Testis (tissue), 2 donors: ENCODE measurements around the gene RABGAP1L.

Source experiments
- POLR2A ChIP-seq: fragments of 450-650 bp; IDR thresholded peaks from one replicate; pipeline ENCODE4 v1.6.1; 2017; ENCODE audit warnings: antibody characterized with exemption, mild to moderate bottlenecking, moderate library complexity
- TF ChIP-seq, protein P1 (sequence below), 3 experiments: fragments of 450-650 bp in 2 of 3; fragments of 200-600 bp in 1 of 3; sonication (generic) in 1 of 3; IDR thresholded peaks; one replicate each; pipeline ENCODE4 v1.5.1; 2016 to 2019; ENCODE audit warnings: antibody characterized with exemption in 3 of 3, mild to moderate bottlenecking in 2 of 3, moderate library complexity in 1 of 3

DNA sequence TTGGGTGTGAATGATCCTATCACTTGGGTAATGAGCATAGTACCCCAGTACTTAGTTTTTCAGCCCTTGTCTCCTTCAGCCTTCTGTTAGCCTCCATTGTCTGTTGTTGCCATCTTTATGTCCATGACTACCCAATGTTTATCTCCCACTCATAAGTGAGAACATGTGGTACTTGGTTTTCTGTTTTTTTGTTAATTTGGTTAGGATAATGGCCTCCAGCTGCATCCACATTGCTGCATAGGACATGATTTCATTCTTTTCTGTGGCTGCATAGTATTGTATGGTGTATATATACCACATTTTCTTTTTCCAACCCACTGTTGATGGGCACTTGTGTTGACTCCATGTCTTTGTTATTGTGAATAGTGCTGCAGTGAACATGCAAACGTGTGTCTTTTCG is 248.8 kb downstream of the RABGAP1L start:
- no peak for TF ChIP-seq POLR2A
- TF ChIP-seq, protein P1, sequence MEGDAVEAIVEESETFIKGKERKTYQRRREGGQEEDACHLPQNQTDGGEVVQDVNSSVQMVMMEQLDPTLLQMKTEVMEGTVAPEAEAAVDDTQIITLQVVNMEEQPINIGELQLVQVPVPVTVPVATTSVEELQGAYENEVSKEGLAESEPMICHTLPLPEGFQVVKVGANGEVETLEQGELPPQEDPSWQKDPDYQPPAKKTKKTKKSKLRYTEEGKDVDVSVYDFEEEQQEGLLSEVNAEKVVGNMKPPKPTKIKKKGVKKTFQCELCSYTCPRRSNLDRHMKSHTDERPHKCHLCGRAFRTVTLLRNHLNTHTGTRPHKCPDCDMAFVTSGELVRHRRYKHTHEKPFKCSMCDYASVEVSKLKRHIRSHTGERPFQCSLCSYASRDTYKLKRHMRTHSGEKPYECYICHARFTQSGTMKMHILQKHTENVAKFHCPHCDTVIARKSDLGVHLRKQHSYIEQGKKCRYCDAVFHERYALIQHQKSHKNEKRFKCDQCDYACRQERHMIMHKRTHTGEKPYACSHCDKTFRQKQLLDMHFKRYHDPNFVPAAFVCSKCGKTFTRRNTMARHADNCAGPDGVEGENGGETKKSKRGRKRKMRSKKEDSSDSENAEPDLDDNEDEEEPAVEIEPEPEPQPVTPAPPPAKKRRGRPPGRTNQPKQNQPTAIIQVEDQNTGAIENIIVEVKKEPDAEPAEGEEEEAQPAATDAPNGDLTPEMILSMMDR (IDR thresholded peaks at IDR 0.05): no peak
